Measurements from ENCODE around the gene GNA12.
A peak's percentile ranks its signal among the peaks of the same experiment; 100 is the strongest.
"Not testable (repeated sequence)": the region's sequence is repeated elsewhere in the genome, so short reads cannot be mapped to it uniquely, and the experiment has no call there.

Gene GNA12

GRCh38 chr7:2726316-2727018 is 117.6 kb downstream of the GNA12 start:
- Histone ChIP-seq H3K36me3 (ENCODE audit: low read depth) (peaks cover 30% of the 10 kb centered on the region), H3K4me1 (ENCODE audit: insufficient read depth, poor library complexity, severe bottlenecking) (no peaks in the 10 kb centered on the region), H3K27me3 (ENCODE audit: insufficient read depth, poor library complexity, severe bottlenecking) (no peaks in the 10 kb centered on the region), H3K4me3 (ENCODE audit: severe bottlenecking) (no peak overlapping the region), H3K27ac (ENCODE audit: poor library complexity, severe bottlenecking) (no peak overlapping the region), H3K9me3 (ENCODE audit: severe bottlenecking) (no peaks in the 10 kb centered on the region)
- DNase-seq (ENCODE audit: low spot score) (peak; percentile 57), ATAC-seq (ENCODE audit: low read depth) (no peak)
- no peak for TF ChIP-seq CTCF (IDR thresholded peaks at IDR 0.05; ENCODE audit: poor library complexity, severe bottlenecking)

- TF ChIP-seq CTCF (IDR thresholded peaks at IDR 0.05; ENCODE audit: poor library complexity, severe bottlenecking), result no peak
- H3K36me3 ChIP-seq (ENCODE audit: low read depth), result peaks cover 21% of the 10 kb centered on the region
These were observed 118.7 kb downstream of the GNA12 start for GRCh38 chr7:2725178-2726105.

GRCh38 chr7:2724453-2725177 is 119.5 kb downstream of the GNA12 start:
- Histone ChIP-seq H3K4me1 (ENCODE audit: insufficient read depth, poor library complexity, severe bottlenecking) (no peaks in the 10 kb centered on the region), H3K36me3 (ENCODE audit: low read depth) (peaks cover 24% of the 10 kb centered on the region)
- ATAC-seq (ENCODE audit: low read depth), result no peak

More at GRCh38 chr7:2725178-2726105, 118.7 kb downstream of the GNA12 start:
- Histone ChIP-seq H3K4me3 (ENCODE audit: severe bottlenecking) (no peak overlapping the region), H3K27me3 (ENCODE audit: insufficient read depth, poor library complexity, severe bottlenecking) (no peaks in the 10 kb centered on the region), H3K4me1 (ENCODE audit: insufficient read depth, poor library complexity, severe bottlenecking) (no peaks in the 10 kb centered on the region), H3K27ac (ENCODE audit: poor library complexity, severe bottlenecking) (no peak overlapping the region), H3K9me3 (ENCODE audit: severe bottlenecking) (no peaks in the 10 kb centered on the region)
- ATAC-seq (ENCODE audit: low read depth) (no peak), DNase-seq (ENCODE audit: low spot score) (peak; percentile 42)

GRCh38 chr7:2724036-2724435 is 120.1 kb downstream of the GNA12 start:
- H3K27me3 ChIP-seq (ENCODE audit: insufficient read depth, poor library complexity, severe bottlenecking); H3K4me3 ChIP-seq (ENCODE audit: severe bottlenecking); H3K9me3 ChIP-seq (ENCODE audit: severe bottlenecking); H3K27ac ChIP-seq (ENCODE audit: poor library complexity, severe bottlenecking); H3K4me1 ChIP-seq (ENCODE audit: insufficient read depth, poor library complexity, severe bottlenecking); ATAC-seq (ENCODE audit: low read depth): not testable (repeated sequence)
- peaks cover 21% of the 10 kb centered on the region for H3K36me3 ChIP-seq (ENCODE audit: low read depth)
- DNase-seq (ENCODE audit: low spot score), result peak; percentile 47

More at GRCh38 chr7:2724453-2725177, 119.5 kb downstream of the GNA12 start:
- no peak for TF ChIP-seq CTCF (IDR thresholded peaks at IDR 0.05; ENCODE audit: poor library complexity, severe bottlenecking)
- no peaks in the 10 kb centered on the region for H3K9me3 ChIP-seq (ENCODE audit: severe bottlenecking)
- peak; percentile 41 for DNase-seq (ENCODE audit: low spot score)
- H3K4me3 ChIP-seq (ENCODE audit: severe bottlenecking), result no peak overlapping the region
- H3K27me3 ChIP-seq (ENCODE audit: insufficient read depth, poor library complexity, severe bottlenecking), result no peaks in the 10 kb centered on the region
- H3K27ac ChIP-seq (ENCODE audit: poor library complexity, severe bottlenecking), result no peak overlapping the region

Measured in RWPE2 (cell line).